T-helper 2 cell treated with Interferon-gamma antibody and Interleukin-4, amounts not matched to agents 5 μg/mL and 100 μg/mL, for 36 hours (primary cell): ENCODE results near the gene KLF3.

Experiments
- DNase-seq: peaks from one replicate; pipeline ENCODE4 v3.0.0; 2021; ENCODE audit warnings: low spot score
- H3K27ac Mint-ChIP-seq: one replicate; pipeline ENCODE4 v1.8.0; 2021; ENCODE audit warnings: mild to moderate bottlenecking, mixed read lengths
- H3K27me3 Mint-ChIP-seq: one replicate; pipeline ENCODE4 v1.8.0; 2021; ENCODE audit warnings: low read depth, mixed read lengths
- H3K36me3 Mint-ChIP-seq: one replicate; pipeline ENCODE4 v1.8.0; 2021; ENCODE audit warnings: low read depth, mixed read lengths
- H3K4me1 Mint-ChIP-seq: one replicate; pipeline ENCODE4 v1.8.0; 2021; ENCODE audit warnings: low read depth, mixed read lengths
- H3K4me3 Mint-ChIP-seq: one replicate; pipeline ENCODE4 v1.8.0; 2022; ENCODE audit warnings: mild to moderate bottlenecking, moderate library complexity, mixed read lengths
- H3K9me3 Mint-ChIP-seq: one replicate; pipeline ENCODE4 v1.8.0; 2021; ENCODE audit warnings: mixed read lengths

Gene KLF3

DNA sequence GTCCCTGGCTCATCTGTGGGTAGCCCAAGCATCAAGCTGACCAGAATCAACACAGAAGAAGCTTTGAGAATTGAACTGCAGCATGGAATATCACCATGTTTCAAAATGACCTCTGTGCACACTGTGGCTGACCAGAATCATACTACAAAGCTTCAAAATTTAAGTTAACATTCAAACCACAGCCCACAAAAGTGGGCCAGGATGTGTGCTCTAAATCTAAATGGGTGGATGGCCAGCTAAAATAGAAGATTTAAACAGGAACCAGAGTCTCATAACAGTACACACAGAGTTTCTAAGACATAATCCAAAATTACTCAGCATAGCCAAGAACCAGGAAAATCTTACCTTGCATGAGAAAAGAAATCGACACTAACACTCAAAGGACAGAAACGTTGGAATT is 46.1 kb downstream of the KLF3 start:
- Mint-ChIP-seq H3K36me3 (peaks cover 1% of the 10 kb centered on the region), H3K4me3 (no peak overlapping the region), H3K27me3 (peaks cover 36% of the 10 kb centered on the region), H3K27ac (no peak overlapping the region), H3K9me3 (peaks cover 13% of the 10 kb centered on the region), H3K4me1 (peaks cover 10% of the 10 kb centered on the region)
- no peak for DNase-seq

DNA sequence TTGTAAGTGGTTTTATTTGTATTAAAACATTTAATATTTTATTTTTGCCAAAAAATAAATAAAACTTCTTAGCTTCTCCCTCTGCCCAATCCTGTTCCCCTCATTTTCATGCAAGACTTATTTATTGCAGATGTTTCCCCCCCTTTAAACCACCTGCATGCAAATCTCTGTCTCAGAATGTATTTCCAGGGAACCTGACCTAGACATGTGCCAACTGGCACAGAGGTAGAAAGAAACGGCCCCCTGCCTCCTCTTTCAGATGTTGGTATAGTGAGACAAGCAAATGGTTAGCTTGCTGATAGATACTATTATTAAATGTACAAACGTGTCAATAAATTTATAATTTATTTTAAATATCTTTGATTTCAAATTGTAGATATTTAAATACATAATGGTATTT is 47.1 kb downstream of the KLF3 start:
- Mint-ChIP-seq H3K27me3 (peaks cover 33% of the 10 kb centered on the region), H3K27ac (no peak overlapping the region), H3K4me1 (peaks cover 10% of the 10 kb centered on the region), H3K4me3 (no peak overlapping the region), H3K9me3 (peaks cover 13% of the 10 kb centered on the region), H3K36me3 (peaks cover 1% of the 10 kb centered on the region)
- no peak for DNase-seq

DNA sequence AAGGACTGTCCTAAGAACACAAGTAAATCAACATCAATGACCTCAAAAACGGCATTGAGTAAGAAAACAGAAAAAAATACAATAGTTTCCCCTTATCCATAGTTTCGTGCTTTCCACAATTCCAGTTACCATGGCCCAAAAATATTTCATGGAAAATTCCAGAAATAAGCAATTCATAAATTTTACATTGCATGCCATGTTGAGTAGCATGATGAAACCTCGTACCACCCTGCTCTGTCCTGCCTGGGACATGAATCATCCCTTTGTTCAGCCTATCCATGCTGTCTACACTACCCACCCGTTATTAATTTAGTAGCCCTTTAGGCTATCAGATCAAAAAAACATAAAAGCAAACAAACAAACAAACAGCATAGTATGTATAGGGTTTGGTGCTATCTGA is 51.1 kb downstream of the KLF3 start:
- Mint-ChIP-seq H3K36me3 (peaks cover 1% of the 10 kb centered on the region), H3K4me3 (no peak overlapping the region), H3K27ac (no peak overlapping the region), H3K4me1 (peaks cover 2% of the 10 kb centered on the region), H3K27me3 (peaks cover 34% of the 10 kb centered on the region), H3K9me3 (peaks cover 13% of the 10 kb centered on the region)
- no peak for DNase-seq

DNA sequence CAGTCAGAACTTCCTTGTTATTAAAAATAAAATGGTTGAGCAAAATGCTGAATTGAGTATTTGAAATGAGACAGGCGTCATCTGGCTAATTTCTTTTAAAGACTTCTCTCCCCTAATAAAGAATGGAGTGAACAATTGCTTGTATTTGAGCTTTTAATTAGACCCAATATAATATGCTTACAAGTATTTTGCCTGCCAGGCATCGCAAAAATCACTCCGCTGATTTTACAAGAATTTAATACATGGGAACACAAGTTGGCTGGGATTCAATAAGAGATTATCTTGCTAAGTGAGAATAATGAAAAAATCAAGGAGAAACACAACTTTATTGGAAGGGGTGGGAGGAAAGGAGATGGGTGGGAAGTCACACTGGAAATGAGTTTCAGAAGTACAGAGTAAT is 52.3 kb downstream of the KLF3 start:
- peaks cover 24% of the 10 kb centered on the region for H3K27me3 Mint-ChIP-seq
- no peak overlapping the region for H3K27ac Mint-ChIP-seq
- DNase-seq, result no peak
- H3K9me3 Mint-ChIP-seq, result peaks cover 13% of the 10 kb centered on the region
- H3K4me3 Mint-ChIP-seq, result no peak overlapping the region
- H3K36me3 Mint-ChIP-seq, result peaks cover 1% of the 10 kb centered on the region
- H3K4me1 Mint-ChIP-seq, result no peaks in the 10 kb centered on the region

DNA sequence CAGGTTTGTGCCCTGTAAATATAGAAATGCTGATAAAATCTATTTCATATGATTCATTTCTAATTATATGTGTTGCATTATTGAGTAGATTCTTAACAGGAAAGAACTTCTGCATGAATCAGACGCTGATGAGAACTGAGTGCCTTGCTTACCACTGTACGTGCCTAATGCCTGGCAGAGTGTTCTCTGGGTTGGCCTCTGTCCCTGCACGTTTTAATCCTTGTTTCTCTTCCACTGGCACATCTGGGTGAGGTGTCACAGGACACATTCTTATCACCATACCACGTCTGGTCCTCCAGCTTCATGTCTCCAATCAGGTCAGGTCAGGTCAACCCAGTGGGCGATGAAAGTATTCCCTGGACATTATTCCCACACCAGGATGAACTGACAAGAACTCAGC is 53.6 kb downstream of the KLF3 start:
- Mint-ChIP-seq H3K36me3 (peaks cover 1% of the 10 kb centered on the region), H3K9me3 (peaks cover 7% of the 10 kb centered on the region), H3K27ac (no peak overlapping the region), H3K4me3 (no peak overlapping the region), H3K27me3 (peaks cover 22% of the 10 kb centered on the region), H3K4me1 (no peaks in the 10 kb centered on the region)
- no peak for DNase-seq

DNA sequence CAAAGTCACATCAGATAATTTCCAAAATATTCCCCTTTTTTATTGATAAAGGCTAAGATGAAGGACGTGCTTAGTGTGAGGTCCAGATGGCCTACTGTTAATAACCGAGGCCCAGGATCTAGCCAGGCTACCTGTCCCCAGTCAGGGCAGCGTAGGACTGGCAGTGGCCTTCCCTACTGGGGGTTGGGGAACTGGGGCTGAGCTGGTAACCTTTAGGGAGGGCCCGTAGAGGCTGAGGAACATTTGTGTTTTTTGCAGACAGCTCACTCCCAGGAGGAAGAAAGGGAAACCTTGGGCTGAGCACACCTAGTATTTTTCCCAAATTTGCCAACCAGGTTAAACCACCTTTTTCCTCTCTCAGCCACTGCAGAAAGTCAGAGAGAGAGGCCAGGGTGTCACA is 59.1 kb downstream of the KLF3 start:
- Mint-ChIP-seq H3K27ac (no peak overlapping the region), H3K36me3 (no peaks in the 10 kb centered on the region), H3K9me3 (no peaks in the 10 kb centered on the region), H3K27me3 (peaks cover 5% of the 10 kb centered on the region), H3K4me3 (no peak overlapping the region), H3K4me1 (peaks cover 10% of the 10 kb centered on the region)
- DNase-seq, result no peak

DNA sequence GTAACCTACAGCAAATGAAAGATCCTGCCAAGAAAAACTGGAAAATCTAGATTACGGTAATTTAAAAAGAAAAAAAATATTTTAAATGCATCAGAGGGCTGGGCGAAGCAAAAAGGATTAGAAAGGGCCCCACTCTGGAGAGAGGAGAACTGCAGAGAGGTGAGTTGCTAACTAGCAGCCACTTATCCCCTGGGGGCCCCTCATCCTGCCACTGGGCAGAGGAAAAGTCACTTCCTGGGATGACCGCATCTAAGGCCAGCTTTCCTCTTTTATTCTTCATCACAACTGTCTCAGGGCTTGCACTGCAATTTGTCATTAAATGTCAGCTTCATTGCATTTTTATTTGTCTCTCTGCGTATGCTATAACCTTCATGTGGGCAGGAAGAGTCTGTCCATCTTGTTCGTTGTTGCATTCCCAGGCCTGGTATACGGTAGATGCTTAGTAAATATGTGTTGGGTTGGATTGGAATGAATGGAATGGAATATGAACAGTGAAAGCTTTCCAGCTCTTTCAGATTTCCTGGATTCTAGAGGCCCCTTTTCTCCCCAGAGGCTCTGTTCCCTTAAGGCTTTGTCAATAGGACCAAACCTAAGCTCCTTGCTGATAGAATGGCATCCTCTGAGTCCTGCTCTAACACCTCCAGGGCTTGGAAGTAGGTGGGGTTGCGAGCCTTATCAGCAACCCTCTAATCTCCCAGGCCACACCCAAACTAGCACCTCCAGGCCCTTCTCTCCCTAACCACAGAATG is 59.9 kb downstream of the KLF3 start:
- H3K4me3 Mint-ChIP-seq, result peak overlapping the region; percentile 18
- H3K27me3 Mint-ChIP-seq, result peaks cover 5% of the 10 kb centered on the region
- H3K36me3 Mint-ChIP-seq, result no peaks in the 10 kb centered on the region
- no peak overlapping the region for H3K27ac Mint-ChIP-seq
- no peaks in the 10 kb centered on the region for H3K9me3 Mint-ChIP-seq
- no peak for DNase-seq
- peaks cover 13% of the 10 kb centered on the region for H3K4me1 Mint-ChIP-seq

DNA sequence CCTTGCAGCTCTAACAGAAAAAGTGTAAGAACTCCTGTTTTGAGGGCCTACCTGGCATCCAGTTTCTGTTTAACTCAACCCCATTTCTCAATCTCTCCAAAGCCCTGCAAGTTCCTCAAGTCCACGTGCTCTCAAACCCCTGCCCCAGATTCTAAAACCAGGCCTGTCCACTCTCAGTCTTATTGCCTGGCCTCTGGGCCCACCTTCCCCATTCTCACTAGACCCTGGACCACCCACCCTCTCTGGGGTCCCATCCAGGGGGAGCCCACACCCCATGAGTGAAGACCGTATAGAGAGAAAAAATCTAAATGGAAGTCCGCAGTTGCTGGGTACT is 60.4 kb downstream of the KLF3 start:
- no peak for DNase-seq
- Mint-ChIP-seq H3K4me1 (peaks cover 13% of the 10 kb centered on the region), H3K9me3 (no peaks in the 10 kb centered on the region), H3K4me3 (peak overlapping the region; percentile 18), H3K27ac (peak overlapping the region; percentile 5), H3K27me3 (peaks cover 5% of the 10 kb centered on the region), H3K36me3 (no peaks in the 10 kb centered on the region)

DNA sequence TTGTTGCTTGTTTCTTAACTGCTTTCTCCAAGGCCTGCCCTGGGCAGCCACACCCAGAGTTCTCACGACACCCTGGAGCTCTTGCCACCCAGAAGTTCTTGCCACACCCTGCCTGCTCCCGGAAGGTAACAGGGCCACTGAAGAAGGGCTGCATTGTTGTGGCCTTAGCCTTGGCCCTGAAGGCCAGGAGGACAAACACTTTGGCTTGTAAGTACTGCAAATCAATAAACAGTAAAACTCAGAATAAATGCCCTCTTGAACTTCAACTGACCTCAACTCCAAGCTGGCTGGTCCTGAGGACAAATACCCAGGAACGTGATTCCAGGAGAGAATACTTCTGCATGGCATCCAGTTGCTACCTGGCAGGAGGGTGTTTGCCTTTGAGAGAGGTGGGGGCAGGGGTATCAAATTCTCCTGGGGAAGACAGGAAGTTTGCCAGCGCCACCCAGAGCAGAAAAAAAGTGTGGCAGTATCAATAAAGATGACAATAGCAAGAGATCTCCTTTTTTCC is 64.7 kb downstream of the KLF3 start:
- no peak for DNase-seq
- H3K27ac Mint-ChIP-seq, result no peak overlapping the region

DNA sequence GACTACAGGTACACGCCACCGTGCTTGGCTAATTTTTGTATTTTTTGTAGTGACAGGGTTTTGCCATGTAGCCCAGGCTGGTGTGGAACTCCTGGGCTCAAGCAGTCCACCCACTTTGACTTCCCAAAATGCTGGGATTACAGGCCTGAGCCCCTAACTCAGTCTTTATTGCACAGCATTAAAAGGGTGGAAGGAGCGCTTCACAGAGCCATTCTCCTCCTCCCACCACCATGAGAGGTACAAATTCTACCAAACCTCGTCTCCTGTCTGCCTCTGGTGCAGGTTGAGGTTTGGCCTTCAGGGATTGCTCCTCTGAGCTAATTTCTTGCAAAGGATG is 66.5 kb downstream of the KLF3 start:
- DNase-seq, result no peak

More for the DNA sequence above, 64.7 kb downstream of the KLF3 start:
- H3K4me3 Mint-ChIP-seq, result no peak overlapping the region
- H3K9me3 Mint-ChIP-seq, result peaks cover 10% of the 10 kb centered on the region
- peaks cover 20% of the 10 kb centered on the region for H3K4me1 Mint-ChIP-seq
- peaks cover 9% of the 10 kb centered on the region for H3K27me3 Mint-ChIP-seq
- no peaks in the 10 kb centered on the region for H3K36me3 Mint-ChIP-seq

DNA sequence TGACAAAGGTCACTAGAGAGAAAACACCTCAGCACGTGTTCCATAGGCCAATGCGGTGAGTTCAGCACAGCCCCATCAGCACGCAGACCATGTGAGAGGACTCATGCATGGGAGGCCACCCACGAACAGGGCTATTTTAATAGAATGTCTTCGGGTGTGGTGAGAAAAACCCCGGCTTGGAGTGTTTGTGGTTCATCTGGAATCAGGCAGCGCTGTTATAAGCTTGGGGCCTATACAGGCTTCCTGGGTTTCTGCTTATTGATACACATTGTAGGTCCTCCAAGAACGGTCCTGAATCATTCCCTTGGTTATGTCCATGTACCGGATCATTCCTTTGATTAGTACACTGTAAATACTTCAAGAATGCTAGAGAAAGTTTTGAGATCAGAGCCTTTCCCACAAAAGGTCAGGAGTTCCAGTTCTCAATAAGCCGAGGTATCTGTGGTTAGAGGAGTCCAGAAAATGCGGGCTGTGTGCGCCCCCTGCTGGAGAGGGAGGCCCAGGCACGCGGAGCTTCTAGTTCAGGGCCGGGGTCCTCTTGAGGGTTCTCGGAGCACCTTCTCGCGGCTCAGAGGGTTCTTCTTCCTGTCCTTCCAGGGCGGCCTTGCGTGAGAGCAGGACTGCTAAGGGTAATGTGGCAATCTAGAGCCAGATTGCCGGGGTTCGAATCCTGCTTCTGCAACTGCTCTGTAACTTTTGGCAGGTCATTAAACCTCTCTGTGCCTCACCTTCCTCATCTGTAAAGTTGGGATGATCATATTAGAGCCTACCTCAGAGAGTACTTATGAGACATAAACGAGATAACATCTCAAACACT is 67.0 kb downstream of the KLF3 start:
- Mint-ChIP-seq H3K36me3 (no peaks in the 10 kb centered on the region), H3K4me1 (peaks cover 10% of the 10 kb centered on the region), H3K9me3 (peaks cover 20% of the 10 kb centered on the region), H3K27me3 (peaks cover 13% of the 10 kb centered on the region), H3K27ac (no peak overlapping the region), H3K4me3 (no peak overlapping the region)
- DNase-seq, result peak; percentile 74

More for the DNA sequence above, 66.5 kb downstream of the KLF3 start:
- peaks cover 10% of the 10 kb centered on the region for H3K4me1 Mint-ChIP-seq
- H3K36me3 Mint-ChIP-seq, result no peaks in the 10 kb centered on the region
- no peak overlapping the region for H3K4me3 Mint-ChIP-seq
- peaks cover 12% of the 10 kb centered on the region for H3K27me3 Mint-ChIP-seq
- no peak overlapping the region for H3K27ac Mint-ChIP-seq
- peaks cover 20% of the 10 kb centered on the region for H3K9me3 Mint-ChIP-seq

DNA sequence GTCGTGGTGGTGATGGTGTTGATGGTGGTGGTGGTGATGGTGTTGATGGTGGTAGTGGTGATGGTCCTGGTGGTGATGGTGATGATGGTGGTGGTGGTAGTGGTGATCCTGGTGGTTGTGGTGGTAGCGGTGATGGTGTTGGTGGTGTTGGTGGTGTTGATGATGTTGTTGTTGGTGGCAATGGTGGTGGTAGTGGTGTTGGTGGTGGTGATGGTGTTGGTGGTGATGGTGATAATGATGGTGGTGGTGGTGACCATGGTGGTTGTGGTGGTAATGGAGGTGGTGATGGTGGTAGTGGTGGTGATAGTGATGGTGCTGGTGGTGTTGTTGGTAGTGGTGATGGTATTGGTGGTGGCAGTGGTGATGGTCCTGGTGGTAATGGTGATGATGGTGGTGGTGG is 69.7 kb downstream of the KLF3 start:
- peaks cover 20% of the 10 kb centered on the region for H3K9me3 Mint-ChIP-seq
- H3K27me3 Mint-ChIP-seq, result peaks cover 11% of the 10 kb centered on the region
- H3K27ac Mint-ChIP-seq, result peak overlapping the region; percentile 37
- no peak for DNase-seq
- H3K4me3 Mint-ChIP-seq, result no peak overlapping the region
- peaks cover 9% of the 10 kb centered on the region for H3K4me1 Mint-ChIP-seq
- no peaks in the 10 kb centered on the region for H3K36me3 Mint-ChIP-seq

DNA sequence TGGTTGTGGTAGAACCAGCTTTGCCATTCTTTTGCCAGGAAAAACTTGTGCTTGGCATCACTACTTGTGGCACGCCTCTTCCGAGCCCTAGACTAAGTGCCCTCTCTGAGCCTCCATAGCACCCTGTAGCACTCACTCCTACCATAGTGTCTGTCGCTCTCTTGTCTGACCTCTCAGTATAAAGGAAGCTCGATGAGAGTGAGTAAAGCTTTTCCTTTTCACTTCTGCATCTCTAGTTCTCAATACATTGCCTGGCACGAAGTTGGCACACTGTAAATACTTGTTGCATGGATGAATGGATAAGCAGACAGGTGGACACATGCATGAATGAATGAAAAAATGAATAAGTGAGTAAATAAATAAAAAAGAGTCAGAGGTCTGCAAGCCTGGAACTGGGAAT is 70.4 kb downstream of the KLF3 start:
- no peak for DNase-seq
- peaks cover 20% of the 10 kb centered on the region for H3K9me3 Mint-ChIP-seq
- H3K4me3 Mint-ChIP-seq, result no peak overlapping the region
- H3K27ac Mint-ChIP-seq, result no peak overlapping the region
- H3K27me3 Mint-ChIP-seq, result peaks cover 13% of the 10 kb centered on the region
- H3K36me3 Mint-ChIP-seq, result no peaks in the 10 kb centered on the region
- H3K4me1 Mint-ChIP-seq, result peaks cover 6% of the 10 kb centered on the region

DNA sequence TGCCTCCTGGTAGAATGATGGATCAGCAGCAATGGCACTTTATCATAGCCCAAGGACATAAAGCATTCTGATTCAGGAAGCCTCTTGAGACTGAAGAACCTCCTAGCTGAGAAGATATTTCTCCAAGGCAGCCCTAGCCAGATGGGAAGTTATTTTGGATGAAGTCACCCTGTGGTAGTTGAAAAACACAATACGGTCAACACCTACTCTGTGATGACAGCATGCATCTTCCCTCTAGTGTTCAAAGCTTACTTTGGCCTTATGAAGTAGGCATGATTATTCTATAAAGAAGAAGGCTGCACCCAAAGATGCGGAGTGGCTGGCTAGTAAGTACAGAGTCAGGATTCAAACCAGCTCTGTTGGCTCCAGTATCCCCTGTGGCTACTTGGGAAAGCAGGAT is 70.9 kb downstream of the KLF3 start:
- H3K27me3 Mint-ChIP-seq, result peaks cover 13% of the 10 kb centered on the region
- H3K4me1 Mint-ChIP-seq, result peaks cover 6% of the 10 kb centered on the region
- H3K4me3 Mint-ChIP-seq, result no peak overlapping the region
- peaks cover 20% of the 10 kb centered on the region for H3K9me3 Mint-ChIP-seq
- no peak overlapping the region for H3K27ac Mint-ChIP-seq
- no peaks in the 10 kb centered on the region for H3K36me3 Mint-ChIP-seq
- DNase-seq, result no peak
